Measurements from ENCODE around the gene AMPD1.

Gene AMPD1

GRCh38 chr1:114638910-114639309 is 56.4 kb downstream of the AMPD1 start:
- no peak for DNase-seq (ENCODE audit: low read depth, low spot score)

- no peak for DNase-seq (ENCODE audit: low read depth, low spot score)
These were observed 62.9 kb downstream of the AMPD1 start for GRCh38 chr1:114632427-114632826.

- DNase-seq (ENCODE audit: low read depth, low spot score), result no peak
These were observed 68.2 kb downstream of the AMPD1 start for GRCh38 chr1:114627107-114627506.

- DNase-seq (ENCODE audit: low read depth, low spot score), result no peak
These were observed 72.0 kb downstream of the AMPD1 start for GRCh38 chr1:114623364-114623763.

Data from activated naive CD8-positive, alpha-beta T cell treated with anti-CD3 and anti-CD28 coated beads, Interleukin-2, amount 50 U/mL, for 16 hours (primary cell).